ENCODE measurements around the gene AGTR1.

The AGTR1 gene

DNA sequence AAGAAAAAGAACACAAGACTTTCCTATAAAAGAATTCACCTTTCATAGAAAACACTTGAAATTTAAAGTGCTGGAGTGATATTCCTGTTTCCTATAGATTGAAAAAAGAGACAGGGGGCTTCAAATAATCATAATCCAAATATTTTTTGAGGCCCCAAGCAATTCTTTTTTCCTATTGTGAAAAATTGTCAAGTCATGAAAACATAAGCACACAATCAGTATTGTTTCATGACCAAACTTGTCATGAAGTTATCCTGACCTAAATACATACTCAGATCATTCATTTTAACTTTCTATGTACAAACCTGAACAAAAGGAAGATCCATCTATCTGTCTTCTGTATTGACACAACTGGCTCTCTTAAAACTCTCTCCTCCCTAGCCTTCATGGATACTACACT lies 57.9 kb downstream of the AGTR1 start:
- Histone ChIP-seq H3F3A (ENCODE audit: control insufficient read depth, insufficient read depth) (no peaks in the 10 kb centered on the region), H3K36me3 (ENCODE audit: control insufficient read depth, low read length) (no peaks in the 10 kb centered on the region)

DNA sequence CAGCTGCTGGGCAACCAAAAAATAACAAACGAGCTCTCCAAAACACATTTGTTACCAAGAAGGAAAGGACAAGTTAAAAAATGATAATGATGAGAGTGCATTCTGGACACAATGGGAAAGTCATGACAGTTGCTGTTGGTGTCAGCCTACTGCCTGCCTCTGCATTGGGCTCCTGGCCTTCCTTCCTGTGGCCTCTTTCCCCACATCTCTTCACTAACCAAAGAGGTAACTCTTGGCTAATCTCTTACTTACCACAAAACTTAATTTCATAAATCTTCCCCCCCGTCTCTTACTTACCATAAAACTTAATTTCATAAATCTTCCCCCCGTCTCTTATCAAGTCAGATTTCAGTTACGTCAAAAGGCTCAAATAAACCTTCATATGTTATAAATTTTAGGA lies 58.6 kb downstream of the AGTR1 start:
- H3K4me1 ChIP-seq (ENCODE audit: control insufficient read depth, low read length): no peaks in the 10 kb centered on the region
- no peak for TF ChIP-seq EZH2phosphoT487 (IDR thresholded peaks at IDR 0.05; ENCODE audit: borderline replicate concordance, low read length)
- TF ChIP-seq, protein P1, sequence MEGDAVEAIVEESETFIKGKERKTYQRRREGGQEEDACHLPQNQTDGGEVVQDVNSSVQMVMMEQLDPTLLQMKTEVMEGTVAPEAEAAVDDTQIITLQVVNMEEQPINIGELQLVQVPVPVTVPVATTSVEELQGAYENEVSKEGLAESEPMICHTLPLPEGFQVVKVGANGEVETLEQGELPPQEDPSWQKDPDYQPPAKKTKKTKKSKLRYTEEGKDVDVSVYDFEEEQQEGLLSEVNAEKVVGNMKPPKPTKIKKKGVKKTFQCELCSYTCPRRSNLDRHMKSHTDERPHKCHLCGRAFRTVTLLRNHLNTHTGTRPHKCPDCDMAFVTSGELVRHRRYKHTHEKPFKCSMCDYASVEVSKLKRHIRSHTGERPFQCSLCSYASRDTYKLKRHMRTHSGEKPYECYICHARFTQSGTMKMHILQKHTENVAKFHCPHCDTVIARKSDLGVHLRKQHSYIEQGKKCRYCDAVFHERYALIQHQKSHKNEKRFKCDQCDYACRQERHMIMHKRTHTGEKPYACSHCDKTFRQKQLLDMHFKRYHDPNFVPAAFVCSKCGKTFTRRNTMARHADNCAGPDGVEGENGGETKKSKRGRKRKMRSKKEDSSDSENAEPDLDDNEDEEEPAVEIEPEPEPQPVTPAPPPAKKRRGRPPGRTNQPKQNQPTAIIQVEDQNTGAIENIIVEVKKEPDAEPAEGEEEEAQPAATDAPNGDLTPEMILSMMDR (IDR thresholded peaks at IDR 0.05; ENCODE audit: low read depth, low read length, poor library complexity, severe bottlenecking): no peak
- no peak overlapping the region for H3K4me3 ChIP-seq (ENCODE audit: low read length)
- H3K9me3 ChIP-seq (ENCODE audit: control insufficient read depth, insufficient read depth, low read length): no peaks in the 10 kb centered on the region
- no peaks in the 10 kb centered on the region for H3F3A ChIP-seq (ENCODE audit: control insufficient read depth, insufficient read depth)
- no peaks in the 10 kb centered on the region for H3K36me3 ChIP-seq (ENCODE audit: control insufficient read depth, low read length)
- 0 out of 2 replicates have a peak, but pooled peaks cover 2% of the 10 kb centered on the region for H3K27me3 ChIP-seq (ENCODE audit: control insufficient read depth, low read length)
- H4K20me1 ChIP-seq (ENCODE audit: control insufficient read depth, insufficient read depth, low read depth, low read length): no peaks in the 10 kb centered on the region
- H3K9me2 ChIP-seq (replicated peaks; ENCODE audit: control insufficient read depth, low read length): no peaks in the 10 kb centered on the region
- no peaks in the 10 kb centered on the region for H3K79me2 ChIP-seq (ENCODE audit: control insufficient read depth, low read length)
- no peak overlapping the region for H3K4me2 ChIP-seq (ENCODE audit: low read length)
- no peak overlapping the region for H3K27ac ChIP-seq (ENCODE audit: low read depth, low read length)

More for the DNA sequence above, 57.9 kb downstream of the AGTR1 start:
- H3K27ac ChIP-seq (ENCODE audit: low read depth, low read length): no peak overlapping the region
- no peak overlapping the region for H3K4me2 ChIP-seq (ENCODE audit: low read length)
- H3K27me3 ChIP-seq (ENCODE audit: control insufficient read depth, low read length): 0 out of 2 replicates have a peak, but pooled peaks cover 2% of the 10 kb centered on the region
- no peak overlapping the region for H3K4me3 ChIP-seq (ENCODE audit: low read length)
- TF ChIP-seq EZH2phosphoT487 (IDR thresholded peaks at IDR 0.05; ENCODE audit: borderline replicate concordance, low read length): no peak
- TF ChIP-seq, protein P1 (IDR thresholded peaks at IDR 0.05; ENCODE audit: low read depth, low read length, poor library complexity, severe bottlenecking): no peak
- H3K9me3 ChIP-seq (ENCODE audit: control insufficient read depth, insufficient read depth, low read length): no peaks in the 10 kb centered on the region
- H3K4me1 ChIP-seq (ENCODE audit: control insufficient read depth, low read length): no peaks in the 10 kb centered on the region
- H3K9me2 ChIP-seq (replicated peaks; ENCODE audit: control insufficient read depth, low read length): no peaks in the 10 kb centered on the region
- H3K79me2 ChIP-seq (ENCODE audit: control insufficient read depth, low read length): no peaks in the 10 kb centered on the region
- no peaks in the 10 kb centered on the region for H4K20me1 ChIP-seq (ENCODE audit: control insufficient read depth, insufficient read depth, low read depth, low read length)

DNA sequence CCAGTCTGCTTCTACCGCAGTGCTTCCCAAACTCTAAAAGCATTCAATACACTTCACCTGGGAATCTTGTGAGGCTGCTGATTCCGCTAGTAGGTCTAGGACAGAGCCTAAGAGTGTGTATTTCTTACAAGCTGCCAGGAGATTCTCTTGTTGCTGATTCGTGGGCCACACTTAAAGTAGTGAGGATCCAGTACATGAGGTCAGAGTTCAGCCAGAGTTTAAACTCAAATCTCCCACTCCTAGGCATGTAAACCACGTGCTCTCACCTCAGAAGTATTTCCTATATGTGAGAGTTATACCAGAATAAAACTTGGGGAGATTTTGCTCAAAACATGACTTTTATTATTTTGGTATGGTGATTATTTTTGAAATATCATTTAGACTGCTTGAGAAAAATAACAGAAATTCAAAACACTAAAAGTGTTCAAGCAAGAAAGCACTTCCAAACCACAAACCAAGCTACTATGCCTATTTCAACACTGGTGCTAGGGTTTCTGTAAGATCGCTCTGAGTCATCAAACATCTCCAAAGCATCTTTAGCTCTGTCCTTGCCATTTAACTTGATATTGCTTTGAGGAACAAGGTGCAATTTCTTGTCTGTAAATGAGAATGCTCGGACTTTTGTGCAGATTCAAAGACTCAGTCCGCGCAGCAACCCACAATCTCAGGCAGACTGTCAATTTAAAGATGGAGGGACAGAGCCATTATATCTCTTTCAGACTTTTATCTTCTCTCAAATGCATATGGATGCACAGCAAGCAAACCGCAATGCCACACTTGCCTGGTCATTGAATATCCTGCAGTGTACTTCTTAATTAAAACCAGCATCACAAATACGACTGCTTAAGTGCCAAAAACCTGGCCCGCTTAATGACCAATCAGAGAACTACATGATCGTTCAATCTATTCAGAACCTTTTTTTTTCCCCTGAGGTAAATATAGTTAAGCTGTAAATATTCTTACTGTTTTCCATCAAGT lies 59.8 kb downstream of the AGTR1 start:
- no peak overlapping the region for H3K27ac ChIP-seq (ENCODE audit: low read depth, low read length)
- no peaks in the 10 kb centered on the region for H3K79me2 ChIP-seq (ENCODE audit: control insufficient read depth, low read length)
- no peaks in the 10 kb centered on the region for H3F3A ChIP-seq (ENCODE audit: control insufficient read depth, insufficient read depth)
- H4K20me1 ChIP-seq (ENCODE audit: control insufficient read depth, insufficient read depth, low read depth, low read length): no peaks in the 10 kb centered on the region
- no peak for TF ChIP-seq EZH2phosphoT487 (IDR thresholded peaks at IDR 0.05; ENCODE audit: borderline replicate concordance, low read length)
- TF ChIP-seq, protein P1 (IDR thresholded peaks at IDR 0.05; ENCODE audit: low read depth, low read length, poor library complexity, severe bottlenecking): no peak
- H3K9me3 ChIP-seq (ENCODE audit: control insufficient read depth, insufficient read depth, low read length): no peaks in the 10 kb centered on the region
- H3K36me3 ChIP-seq (ENCODE audit: control insufficient read depth, low read length): no peaks in the 10 kb centered on the region
- no peak overlapping the region for H3K4me2 ChIP-seq (ENCODE audit: low read length)
- H3K27me3 ChIP-seq (ENCODE audit: control insufficient read depth, low read length): no peaks in the 10 kb centered on the region
- H3K9me2 ChIP-seq (replicated peaks; ENCODE audit: control insufficient read depth, low read length): no peaks in the 10 kb centered on the region
- no peak overlapping the region for H3K4me3 ChIP-seq (ENCODE audit: low read length)
- H3K4me1 ChIP-seq (ENCODE audit: control insufficient read depth, low read length): no peaks in the 10 kb centered on the region

Measured in DOHH2 (cell line).